Astrocyte (in vitro differentiated cells and primary cell): ENCODE measurements around the gene HLX.

ENCODE experiments used
- EZH2 ChIP-seq: IDR thresholded peaks from 2 replicates; pipeline ENCODE4 v1.6.1; 2012; ENCODE audit warnings: mild to moderate bottlenecking, low read length, inconsistent platforms; ENCODE audit not compliant: insufficient read depth
- TF ChIP-seq, protein P1 (sequence below): IDR thresholded peaks from 2 replicates; pipeline ENCODE4 v1.5.1; 2011; ENCODE audit warnings: low read depth, mild to moderate bottlenecking, inconsistent platforms, low read length, moderate library complexity; ENCODE audit not compliant: insufficient read depth

- TF ChIP-seq, protein P1, sequence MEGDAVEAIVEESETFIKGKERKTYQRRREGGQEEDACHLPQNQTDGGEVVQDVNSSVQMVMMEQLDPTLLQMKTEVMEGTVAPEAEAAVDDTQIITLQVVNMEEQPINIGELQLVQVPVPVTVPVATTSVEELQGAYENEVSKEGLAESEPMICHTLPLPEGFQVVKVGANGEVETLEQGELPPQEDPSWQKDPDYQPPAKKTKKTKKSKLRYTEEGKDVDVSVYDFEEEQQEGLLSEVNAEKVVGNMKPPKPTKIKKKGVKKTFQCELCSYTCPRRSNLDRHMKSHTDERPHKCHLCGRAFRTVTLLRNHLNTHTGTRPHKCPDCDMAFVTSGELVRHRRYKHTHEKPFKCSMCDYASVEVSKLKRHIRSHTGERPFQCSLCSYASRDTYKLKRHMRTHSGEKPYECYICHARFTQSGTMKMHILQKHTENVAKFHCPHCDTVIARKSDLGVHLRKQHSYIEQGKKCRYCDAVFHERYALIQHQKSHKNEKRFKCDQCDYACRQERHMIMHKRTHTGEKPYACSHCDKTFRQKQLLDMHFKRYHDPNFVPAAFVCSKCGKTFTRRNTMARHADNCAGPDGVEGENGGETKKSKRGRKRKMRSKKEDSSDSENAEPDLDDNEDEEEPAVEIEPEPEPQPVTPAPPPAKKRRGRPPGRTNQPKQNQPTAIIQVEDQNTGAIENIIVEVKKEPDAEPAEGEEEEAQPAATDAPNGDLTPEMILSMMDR, result no peak
- peak; percentile 12 for TF ChIP-seq EZH2
These were observed 7.9 kb downstream of the HLX start for GRCh38 chr1:220887202-220887519.
